AG08396 (cell line): Measurements from ENCODE around the gene ESRRB.

Experiments used
- DNase-seq: peaks from one replicate; pipeline ENCODE4 v3.0.0; 2012; ENCODE audit warnings: low spot score, mixed read lengths

ESRRB gene

GRCh38 chr14:76375947-76376404, at the start of gene ESRRB:
ESRRB (plus strand) TSS chr14:76376137; CDS start chr14:76376402, 265 bp downstream.
- DNase-seq, result no peak

DNA sequence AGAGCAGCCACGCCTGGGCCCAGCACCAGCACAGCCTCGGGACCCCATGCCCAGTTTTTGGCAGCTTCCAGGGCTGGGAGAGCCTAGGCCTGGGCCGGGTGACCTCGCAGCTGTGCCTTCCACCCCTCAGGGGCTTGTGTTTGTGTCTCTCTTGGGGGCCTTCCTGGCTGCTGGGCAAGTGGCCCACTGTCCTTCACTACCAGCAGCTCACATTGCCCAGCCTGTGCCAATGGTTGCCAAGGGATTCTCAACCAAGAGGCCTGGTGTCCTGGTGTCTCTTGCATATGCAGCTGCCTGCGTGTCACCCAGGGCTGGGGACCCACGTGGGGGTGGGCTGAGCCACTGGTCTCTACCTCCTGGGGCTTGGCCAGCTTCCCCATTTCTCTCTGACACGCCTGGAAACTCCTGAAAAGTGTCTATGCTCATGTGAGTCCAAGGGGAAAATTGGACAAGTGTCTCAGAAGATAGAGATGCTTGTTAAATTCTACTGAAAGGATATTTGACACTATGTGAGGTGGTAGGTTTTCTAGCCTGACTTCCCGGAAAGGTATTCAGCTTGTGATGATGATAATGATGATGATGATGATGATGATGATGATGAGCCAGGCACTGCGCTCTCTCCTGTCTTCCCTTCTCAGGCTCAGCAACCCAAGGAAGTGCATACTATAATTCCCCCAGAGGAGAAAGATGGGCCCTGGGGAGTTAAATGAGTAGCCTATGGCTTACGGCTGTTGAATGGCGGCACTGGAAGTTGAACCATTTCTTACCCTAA, 48.8 kb upstream of the ESRRB start:
- no peak for DNase-seq

- no peak for DNase-seq
These were observed 47.3 kb upstream of the ESRRB start for GRCh38 chr14:76328457-76329137.

DNA sequence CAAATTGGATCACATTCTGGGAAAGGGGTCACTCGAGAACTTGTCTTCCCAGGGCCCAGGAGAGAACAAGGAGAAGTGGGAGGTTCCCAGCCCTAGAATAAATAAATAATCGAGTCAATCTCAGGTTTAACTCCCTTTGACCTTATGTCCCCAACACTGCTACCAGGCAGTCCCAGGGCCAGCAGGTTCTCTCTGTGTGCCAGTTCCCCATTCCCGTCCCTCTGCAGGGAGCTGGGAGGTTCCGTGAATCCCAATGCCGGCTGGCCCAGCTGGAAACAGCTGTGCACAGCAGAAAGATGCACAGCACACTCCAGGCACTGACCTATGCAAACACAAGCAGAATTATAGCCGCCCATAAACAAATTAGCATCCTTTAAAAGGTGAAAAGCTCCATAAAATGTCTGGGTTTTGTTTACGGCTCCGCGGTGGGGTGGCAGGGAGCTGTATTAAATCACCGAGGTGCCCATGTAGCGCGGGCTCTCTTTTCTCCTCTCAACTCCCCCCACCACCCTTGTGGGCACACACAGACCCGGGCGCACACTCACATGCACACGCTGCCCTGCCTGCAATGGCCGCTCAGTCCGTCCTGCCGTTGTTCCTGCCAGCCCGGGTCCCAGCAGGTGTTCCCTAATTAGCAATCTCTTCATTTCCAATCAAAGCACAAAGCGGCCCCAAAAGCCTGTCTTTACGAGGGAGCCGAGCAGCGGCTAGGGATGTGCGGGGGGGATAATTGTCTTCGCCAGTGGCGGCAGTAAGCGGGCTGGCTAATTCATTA, 46.6 kb upstream of the ESRRB start:
- no peak for DNase-seq

DNA sequence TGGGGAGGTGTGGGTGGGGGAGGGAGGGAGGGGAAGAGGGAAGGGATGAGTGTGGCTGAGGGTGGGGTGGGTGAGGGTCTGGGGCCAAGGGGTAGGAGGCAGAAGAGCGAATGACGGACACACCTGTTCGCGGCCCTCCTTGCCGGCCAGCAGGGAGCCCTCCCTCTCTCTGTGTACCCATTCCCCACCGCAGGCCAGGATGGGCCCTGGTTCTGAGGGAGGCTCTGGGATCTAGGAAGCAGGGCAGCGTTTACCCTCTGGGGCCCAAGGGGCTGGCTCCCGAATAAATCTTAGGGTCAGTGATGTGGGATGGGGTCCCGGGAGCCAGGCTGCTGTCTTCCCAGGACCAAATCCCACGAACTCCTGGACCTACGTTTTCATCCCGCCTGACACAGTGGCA, 46.0 kb upstream of the ESRRB start:
- no peak for DNase-seq

DNA sequence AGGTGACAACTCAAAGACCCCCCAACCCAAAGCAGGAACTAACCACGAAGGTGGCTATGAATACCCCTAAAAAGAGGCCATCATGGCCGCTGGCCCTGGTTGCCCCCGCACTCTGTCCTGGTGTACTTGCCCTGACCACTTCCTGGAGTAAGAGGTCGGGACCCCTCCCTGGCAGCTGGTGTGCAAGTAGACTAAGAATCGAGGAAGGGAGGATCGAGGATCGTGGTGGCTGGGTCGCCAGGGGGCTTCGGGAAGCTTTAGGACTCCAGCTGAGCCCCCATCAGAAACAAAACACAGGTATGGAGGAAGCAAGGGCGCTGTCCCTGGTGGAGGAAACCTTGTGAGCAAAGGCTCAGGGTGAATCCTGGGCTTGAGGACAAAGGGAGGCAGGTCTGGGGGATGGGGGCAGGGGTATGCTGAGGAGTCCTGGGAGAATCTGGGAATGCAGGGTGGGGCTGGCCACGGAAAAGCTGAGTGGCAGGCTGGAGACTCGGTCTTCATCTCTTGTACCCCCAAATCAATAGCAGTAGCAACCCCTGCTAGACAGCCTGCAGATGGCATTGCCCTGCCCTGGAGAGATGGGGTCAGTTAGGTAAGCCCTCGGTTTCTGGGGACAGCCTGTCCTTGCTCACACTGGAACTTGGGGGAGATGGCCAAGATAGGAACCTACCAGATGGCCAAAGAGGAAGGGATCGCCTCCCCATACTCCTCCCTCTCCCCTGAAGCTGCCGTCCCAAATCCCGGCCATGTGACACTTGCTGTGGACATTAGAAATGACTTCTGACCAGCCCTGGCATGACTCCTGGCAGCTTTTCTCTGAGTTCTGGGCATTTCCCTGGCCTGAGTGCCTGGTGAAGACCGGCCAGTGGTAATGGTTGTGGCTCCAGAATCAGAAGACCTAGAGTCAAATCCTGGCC, 45.3 kb upstream of the ESRRB start:
- no peak for DNase-seq

DNA sequence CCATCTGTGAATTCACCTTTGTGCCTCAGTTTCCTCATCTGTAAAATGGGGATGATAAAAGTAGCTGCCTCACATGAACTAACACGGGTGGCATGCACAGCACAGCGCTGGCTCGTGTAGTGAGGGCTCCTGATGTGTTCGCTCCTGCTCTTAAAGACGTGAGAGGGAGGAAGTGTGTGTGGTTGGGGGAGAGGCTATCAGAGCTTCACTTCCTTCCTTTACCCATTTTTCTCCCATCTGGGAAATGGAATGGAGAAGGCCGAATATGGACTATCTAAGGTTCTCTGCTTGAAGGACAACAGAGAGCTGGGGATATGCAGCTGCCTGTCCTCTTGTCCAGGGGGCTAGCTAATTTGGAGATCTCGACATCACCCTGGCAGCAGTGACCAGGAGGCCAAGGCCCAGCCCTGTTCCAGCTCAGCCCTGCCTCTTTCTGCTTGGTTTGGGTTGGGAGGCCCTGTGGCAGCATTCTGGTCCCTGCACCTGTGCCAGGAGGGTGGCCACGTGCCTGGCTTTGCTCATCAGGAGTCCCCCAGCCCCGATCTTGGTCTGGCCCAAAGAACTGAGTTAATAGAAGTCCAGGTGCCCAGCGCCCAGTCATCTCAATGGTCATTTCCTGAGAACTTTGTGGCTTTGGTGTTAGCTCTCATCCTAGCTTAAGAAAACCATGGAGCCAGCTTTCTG, 44.5 kb upstream of the ESRRB start:
- DNase-seq, result no peak

DNA sequence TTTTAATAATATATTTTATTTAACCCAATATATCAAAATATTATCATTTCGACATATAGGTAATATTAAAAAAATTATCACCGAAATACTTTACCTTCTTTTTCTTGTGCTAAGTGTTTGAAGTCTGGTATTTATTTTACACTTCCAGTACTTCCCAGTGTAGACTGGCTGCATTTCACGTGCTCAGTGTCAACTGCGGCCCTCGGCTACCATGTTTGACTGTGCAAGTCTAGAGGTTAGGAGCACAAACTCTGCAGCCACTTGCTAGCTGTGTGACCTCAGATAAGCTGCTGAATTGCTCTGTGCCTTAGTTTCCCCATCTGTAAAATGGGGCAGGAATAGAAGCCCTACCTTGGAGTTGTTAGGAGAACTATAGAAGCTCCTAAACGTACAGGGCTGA, 42.3 kb upstream of the ESRRB start:
- DNase-seq, result no peak

DNA sequence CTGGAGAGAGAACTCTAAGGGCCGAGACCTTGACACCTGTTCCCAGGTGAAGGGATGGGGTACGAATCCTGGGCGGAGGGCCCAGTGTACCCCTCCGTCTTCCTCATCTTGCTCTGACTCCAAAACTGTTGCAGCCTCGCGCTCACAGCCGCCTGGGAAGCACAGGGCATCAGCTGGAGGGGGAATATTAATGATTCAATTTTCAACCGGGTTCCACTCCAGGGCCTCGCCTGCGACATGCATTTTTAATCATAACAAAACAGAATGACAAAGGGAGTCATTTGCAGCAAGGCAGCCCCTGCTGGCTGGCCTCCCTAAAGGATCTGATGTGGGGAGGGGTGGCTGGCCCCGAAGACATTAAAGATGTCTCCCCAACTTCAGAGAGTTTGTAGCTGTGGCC, 41.6 kb upstream of the ESRRB start:
- no peak for DNase-seq

- no peak for DNase-seq
These were observed 39.1 kb upstream of the ESRRB start for GRCh38 chr14:76336876-76337275.

- DNase-seq, result no peak
These were observed 38.0 kb upstream of the ESRRB start for GRCh38 chr14:76337635-76338545.

- no peak for DNase-seq
These were observed 36.0 kb upstream of the ESRRB start for GRCh38 chr14:76339728-76340615.

GRCh38 chr14:76343386-76343785, 32.6 kb upstream of the ESRRB start:
- no peak for DNase-seq

DNA sequence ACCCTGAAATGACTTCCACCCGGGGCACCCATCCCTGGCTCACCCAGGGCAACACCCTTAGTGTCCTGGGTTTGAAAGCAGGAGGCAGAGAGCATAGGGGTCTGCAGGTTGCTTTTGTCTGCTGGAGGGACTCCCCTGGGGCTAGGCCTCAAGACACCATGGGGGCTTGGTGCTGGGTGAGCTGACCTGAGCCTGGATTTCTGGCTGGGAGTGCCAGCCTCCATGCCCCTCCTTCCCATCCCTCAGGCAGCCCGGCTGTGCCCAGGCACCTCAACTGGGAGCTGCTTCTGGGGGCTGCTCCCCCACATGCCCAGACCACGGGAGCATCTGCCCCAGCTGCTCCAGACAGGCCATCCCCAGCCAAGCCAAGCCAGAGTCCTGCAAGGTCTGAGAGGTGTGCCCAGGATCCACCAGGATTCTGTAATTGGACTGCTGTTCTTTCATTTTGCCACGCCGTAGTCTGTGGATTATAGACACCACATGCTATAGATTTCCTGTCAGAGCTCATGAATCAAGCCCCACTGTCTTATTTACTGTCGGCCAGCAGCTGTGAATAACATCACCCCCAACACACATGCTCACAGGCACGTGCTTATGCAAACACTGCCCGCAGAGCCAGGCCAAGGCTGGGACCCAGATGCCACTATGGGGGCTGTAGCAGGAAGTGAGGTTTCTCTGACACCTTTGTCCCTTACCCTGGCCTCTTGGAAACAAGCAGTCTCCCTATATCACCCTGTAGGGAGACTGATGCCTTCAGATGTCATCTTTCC, 29.4 kb upstream of the ESRRB start:
- no peak for DNase-seq

DNA sequence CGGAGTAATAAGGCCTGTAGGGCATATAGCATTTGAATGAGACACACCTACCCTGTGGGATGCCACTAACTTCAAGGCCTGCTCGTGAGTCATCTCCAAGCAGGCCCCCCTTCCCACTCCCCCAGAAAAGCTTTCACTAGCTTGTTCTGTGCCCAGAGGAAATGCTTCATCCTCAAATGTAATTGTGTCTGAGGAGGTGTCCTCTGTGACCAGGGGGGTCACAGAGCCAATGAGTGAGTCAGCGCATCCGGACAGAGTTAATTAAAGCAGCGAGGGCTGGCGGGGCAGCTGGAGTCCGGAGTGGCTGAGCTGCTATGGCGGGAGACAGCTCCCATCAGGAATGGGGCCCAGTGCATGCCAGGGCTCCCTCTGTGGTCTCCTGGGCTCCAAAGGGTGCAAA, 27.0 kb upstream of the ESRRB start:
- peak; percentile 36 for DNase-seq

DNA sequence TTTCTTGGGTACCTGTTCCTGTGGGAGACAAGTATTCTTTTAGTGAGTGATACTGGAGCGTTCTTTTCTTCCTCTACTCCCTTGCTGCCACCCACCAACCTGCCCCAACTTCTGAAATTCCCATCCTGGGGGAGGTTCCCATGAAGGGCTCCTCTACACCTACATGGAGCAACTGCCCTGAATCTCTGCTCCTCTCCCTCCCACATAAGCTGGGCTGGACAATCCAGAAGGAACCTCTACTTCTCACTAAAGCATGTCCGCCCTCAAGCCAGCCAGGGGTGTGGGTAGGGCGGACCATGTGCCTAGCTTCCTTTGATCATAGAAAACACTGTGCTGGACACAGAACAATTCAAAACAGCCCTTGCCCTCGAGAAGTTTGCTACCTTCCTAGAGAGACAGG, 25.9 kb upstream of the ESRRB start:
- DNase-seq, result no peak

- DNase-seq, result no peak
These were observed 25.3 kb upstream of the ESRRB start for GRCh38 chr14:76350671-76351070.

DNA sequence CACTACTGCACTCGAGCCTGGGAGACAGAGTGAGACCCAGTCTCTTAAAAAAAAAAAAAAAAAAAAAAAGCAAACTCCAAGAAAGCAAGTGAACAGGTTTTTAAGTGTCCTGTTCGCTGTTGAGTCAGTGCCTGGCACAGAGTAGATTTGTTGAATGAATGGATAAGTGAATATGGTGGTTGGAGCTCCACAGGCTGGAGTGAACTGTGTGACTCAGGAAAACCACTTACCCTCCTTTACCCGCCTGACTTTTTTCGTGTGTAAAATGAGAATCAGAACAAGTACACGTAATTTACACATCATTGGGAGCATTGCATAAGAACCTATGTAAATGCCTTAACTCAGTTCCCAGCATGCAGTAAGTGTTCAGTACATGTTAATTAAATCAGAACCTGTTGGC, 24.0 kb upstream of the ESRRB start:
- no peak for DNase-seq
